IPS DF 6.9 (cell line): ENCODE results near the gene OVCA2.

Experiments
- DNase-seq: peaks from one replicate; pipeline ENCODE4 v3.0.0-alpha.2; 2013; ENCODE audit warnings: low read depth, low spot score
- H3K27ac ChIP-seq: one replicate; pipeline ENCODE4 v1.5.1; 2013; ENCODE audit warnings: low read length, control low read depth
- H3K27me3 ChIP-seq: 2 replicates; pipeline ENCODE4 v1.6.1; 2013; ENCODE audit warnings: mild to moderate bottlenecking, low read length; ENCODE audit not compliant: control insufficient read depth, insufficient read depth
- H3K36me3 ChIP-seq: 2 replicates; pipeline ENCODE4 v1.6.1; 2013; ENCODE audit warnings: low read length; ENCODE audit not compliant: control insufficient read depth, insufficient read depth
- H3K4me1 ChIP-seq: 2 replicates; pipeline ENCODE4 v1.6.1; 2013; ENCODE audit warnings: low read length; ENCODE audit not compliant: control insufficient read depth, insufficient read depth
- H3K4me3 ChIP-seq: 2 replicates; pipeline ENCODE4 v1.5.1; 2013; ENCODE audit warnings: mild to moderate bottlenecking, low read length
- H3K9me3 ChIP-seq: 2 replicates; pipeline ENCODE4 v1.6.1; 2013; ENCODE audit warnings: low read length, inconsistent platforms; ENCODE audit not compliant: control insufficient read depth, insufficient read depth
- WGBS: extraction: QIAGEN DNeasy Blood & Tissue Kit; methylation state at CpG from one replicate; pipeline ENCODE4 v1.1.7; 2013; ENCODE audit warnings: mixed read lengths, missing lambda C conversion rate; ENCODE audit not compliant: insufficient read length, insufficient coverage; 5-methylcytosine and 5-hydroxymethylcytosine counted together

The OVCA2 gene

DNA sequence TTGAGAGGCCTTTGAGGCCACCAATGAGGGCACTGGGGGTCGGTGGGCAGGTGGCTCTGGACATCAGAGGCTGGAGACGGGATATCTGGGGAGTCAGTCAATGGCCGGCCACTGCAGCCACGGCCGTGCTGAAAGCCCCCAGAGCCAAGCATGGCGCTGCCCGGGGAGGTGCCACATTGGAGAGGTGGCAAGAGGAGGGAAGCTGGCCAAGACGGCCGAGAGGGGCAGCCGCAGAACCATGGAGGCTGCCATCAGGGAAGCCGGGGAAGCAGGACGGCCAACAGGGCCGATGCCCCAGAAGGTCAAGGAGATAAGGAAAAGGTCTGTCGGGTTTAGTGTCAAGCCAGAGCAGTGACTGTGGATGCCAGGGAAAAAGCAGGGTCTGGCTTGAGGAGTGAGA lies 26.5 kb upstream of the OVCA2 start:
- Histone ChIP-seq H3K36me3 (no peaks in the 10 kb centered on the region), H3K4me3 (no peak overlapping the region), H3K4me1 (peaks cover 2% of the 10 kb centered on the region; the same call in 1 of the 2 replicates), H3K27ac (no peak overlapping the region), H3K9me3 (no peaks in the 10 kb centered on the region), H3K27me3 (peaks cover 3% of the 10 kb centered on the region; the same call in 1 of the 2 replicates)
- WGBS: no CpG with 5 or more reads among the region's 14 CpGs
- DNase-seq: no peak

DNA sequence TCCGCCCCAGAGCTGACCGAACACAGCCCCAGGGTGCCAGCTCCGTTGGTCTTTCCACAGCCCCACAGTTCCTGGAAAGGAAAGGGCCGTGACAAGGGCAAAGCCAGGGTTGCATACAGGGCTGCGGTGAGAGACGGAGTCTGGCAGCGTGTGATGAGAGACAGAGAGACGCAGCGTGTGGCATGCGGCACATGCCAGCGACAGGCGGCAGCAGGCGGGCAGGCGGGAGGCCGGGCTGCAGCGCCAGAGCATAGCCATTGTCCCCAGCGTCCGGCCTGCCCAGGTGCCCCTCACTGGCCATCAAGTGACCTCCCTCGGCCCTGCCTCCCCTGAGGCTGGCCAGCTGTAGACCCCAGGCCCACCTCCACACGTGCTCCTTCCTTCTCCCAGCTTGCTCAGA lies 25.3 kb upstream of the OVCA2 start:
- Histone ChIP-seq H3K27ac (no peak overlapping the region), H3K4me1 (peaks cover 1% of the 10 kb centered on the region; the same call in 1 of the 2 replicates), H3K27me3 (peaks cover 8% of the 10 kb centered on the region; the same call in 1 of the 2 replicates), H3K36me3 (no peaks in the 10 kb centered on the region), H3K4me3 (no peak overlapping the region), H3K9me3 (no peaks in the 10 kb centered on the region)
- no peak for DNase-seq
- WGBS: no CpG with 5 or more reads among the region's 20 CpGs

DNA sequence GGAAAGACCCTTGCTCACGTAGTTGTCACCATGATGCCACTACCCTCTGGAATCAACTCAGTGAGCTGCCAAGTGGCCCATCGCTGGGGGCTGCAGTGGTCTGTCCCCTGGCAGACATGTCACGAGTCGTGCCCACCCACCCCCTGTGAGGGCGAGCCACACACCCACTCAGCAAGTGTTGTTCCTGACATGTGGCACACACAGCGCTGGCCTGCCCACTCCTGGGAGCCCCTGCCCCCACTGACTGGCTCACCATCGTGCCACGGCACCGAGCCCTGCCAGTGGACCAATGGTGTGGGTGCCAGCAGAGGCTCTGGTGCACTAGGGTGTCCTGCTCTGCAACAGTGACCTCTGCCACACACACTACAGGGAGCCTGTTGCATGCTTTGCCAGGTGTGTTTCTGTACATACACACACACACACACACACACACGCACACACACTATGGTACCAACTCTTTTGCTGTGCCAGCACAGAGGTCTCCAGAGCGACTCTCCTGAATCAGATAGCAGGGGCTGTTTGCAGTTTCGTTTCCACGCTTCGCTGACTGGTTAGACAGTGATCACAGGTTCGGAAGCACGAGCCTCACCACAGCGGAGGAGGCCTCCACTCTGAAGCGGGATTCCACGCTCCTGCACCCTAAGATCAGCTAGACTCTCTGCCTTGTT lies 24.4 kb upstream of the OVCA2 start:
- 0 out of 2 replicates have a peak, but pooled peaks cover 1% of the 10 kb centered on the region for H3K4me1 ChIP-seq
- H3K9me3 ChIP-seq: no peaks in the 10 kb centered on the region
- no peaks in the 10 kb centered on the region for H3K36me3 ChIP-seq
- WGBS: no CpG with 5 or more reads among the region's 19 CpGs
- H3K27me3 ChIP-seq: peaks cover 10% of the 10 kb centered on the region; the same call in 1 of the 2 replicates
- H3K27ac ChIP-seq: no peak overlapping the region
- no peak overlapping the region for H3K4me3 ChIP-seq
- DNase-seq: no peak

DNA sequence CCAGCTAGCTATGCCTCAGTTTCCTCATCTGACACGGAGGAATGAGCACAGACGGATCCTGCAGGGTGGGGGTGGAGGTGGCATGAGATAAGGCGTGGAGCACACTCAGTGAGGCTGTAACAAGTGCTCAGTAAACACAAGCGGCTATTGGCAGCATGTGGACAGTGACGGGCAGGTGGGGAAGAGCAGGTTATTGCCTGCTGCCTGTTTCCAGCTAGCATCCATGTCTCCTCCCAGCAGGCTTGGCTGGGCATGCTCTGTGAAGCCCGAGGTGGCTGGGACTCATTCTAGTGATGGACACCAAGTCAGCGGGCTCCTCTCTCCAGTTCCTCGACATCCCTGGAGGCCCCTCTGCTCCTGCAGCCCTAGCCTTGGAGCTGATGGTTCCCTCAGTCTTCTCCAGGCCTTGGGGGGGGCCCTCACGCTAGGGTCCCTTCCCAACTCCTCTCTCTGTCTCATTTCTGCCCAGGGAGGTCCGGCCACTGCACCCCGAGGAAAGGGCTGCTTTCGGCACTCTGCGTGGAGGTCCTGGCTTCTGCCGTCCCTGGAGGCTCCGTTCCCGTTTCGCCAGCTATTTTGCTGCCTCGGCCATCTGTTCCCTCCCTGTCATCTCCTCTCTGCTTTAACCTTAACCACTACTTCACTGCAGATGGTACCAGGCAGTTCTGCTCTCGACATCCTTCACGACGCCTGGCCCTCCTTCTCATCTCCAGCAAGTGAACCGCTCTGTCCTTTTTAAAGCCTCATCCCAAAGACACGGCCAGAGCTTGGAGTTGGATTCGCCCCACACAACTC lies 22.9 kb upstream of the OVCA2 start:
- WGBS: no CpG with 5 or more reads among the region's 24 CpGs
- peaks cover 23% of the 10 kb centered on the region for H3K27me3 ChIP-seq

DNA sequence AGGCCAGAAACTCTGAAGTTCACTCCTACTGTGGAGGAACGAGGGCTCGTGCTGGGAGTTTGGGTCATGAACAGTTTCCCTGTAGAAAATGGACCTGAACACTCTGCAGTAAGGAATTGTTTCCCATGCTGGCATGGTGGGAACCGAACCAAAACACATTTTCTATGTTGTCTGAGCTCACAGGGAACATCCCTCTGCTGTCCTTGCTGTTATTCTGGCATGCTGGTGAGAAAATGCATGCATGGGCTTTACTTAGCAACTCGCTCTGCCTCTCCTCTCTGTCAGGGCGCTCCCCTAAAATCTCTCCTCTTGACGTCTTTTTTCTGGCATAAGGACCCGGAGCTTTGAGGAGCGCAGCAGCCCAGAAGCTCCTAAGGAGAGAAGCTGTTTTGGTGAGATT lies 22.1 kb upstream of the OVCA2 start:
- H3K27me3 ChIP-seq: peaks cover 31% of the 10 kb centered on the region
- no CpG with 5 or more reads among the region's 8 CpGs for WGBS
- DNase-seq: no peak
- no peaks in the 10 kb centered on the region for H3K9me3 ChIP-seq
- H3K4me3 ChIP-seq: no peak overlapping the region
- H3K27ac ChIP-seq: no peak overlapping the region
- H3K36me3 ChIP-seq: no peaks in the 10 kb centered on the region
- H3K4me1 ChIP-seq: peaks cover 5% of the 10 kb centered on the region; the same call in 1 of the 2 replicates

More for the DNA sequence above, 22.9 kb upstream of the OVCA2 start:
- no peak for DNase-seq
- Histone ChIP-seq H3K4me3 (no peak overlapping the region), H3K36me3 (no peaks in the 10 kb centered on the region), H3K4me1 (0 out of 2 replicates have a peak, but pooled peaks cover 1% of the 10 kb centered on the region), H3K27ac (no peak overlapping the region), H3K9me3 (no peaks in the 10 kb centered on the region)

DNA sequence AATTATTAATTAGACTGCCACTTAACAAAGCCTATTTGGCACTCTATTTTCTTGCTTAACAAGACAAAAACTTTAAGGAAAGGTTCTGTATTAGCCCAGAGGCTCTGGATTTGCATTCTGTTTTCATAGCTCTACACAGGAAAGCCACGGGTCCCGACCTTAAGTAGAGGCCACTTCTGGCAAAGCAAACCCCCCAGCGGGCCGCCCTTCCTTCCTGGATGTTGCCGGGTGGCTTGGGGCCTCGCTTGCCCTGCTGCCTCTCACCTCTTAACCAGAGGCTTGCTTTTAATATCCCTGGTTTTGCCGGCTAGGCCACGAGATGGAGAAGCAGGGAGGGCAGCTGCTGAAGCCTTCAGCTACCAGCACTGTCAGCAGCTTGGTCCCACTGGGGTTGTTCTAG lies 21.1 kb upstream of the OVCA2 start:
- no CpG with 5 or more reads among the region's 8 CpGs for WGBS
- Histone ChIP-seq H3K4me3 (no peak overlapping the region), H3K9me3 (no peaks in the 10 kb centered on the region), H3K27ac (no peak overlapping the region), H3K36me3 (no peaks in the 10 kb centered on the region; the same call in 1 of the 2 replicates), H3K4me1 (peaks cover 5% of the 10 kb centered on the region; the same call in 1 of the 2 replicates), H3K27me3 (peaks cover 41% of the 10 kb centered on the region)
- DNase-seq: no peak

DNA sequence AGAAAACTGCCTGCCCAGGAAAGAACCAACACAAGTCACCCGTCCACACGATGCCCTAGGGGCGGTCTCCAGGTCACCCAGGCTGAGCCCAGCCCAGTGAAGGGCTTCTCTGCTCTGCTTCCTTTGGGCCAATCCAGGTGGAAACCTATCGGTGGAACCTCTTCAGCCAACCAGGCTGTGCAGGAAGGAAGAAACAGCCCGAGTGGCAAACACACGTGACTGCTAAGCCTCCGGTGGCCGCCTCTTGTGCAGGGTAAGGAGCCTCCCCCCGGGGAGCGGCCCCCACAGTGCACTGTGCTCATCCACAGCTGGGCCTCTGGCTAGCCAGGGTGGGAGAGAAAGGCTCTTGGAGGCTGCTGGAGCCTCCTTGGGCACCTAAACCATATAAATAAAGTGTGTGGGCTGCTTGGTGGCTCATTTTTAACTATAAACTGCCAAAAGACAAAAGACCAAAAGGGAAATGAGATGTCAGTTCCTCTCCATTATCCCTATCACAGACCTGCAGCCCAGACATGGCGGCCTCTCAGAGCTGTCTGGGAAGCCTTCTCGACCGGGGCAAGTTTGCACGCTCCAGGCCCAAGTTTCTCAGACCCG lies 19.1 kb upstream of the OVCA2 start:
- Histone ChIP-seq H3K9me3 (no peaks in the 10 kb centered on the region), H3K27me3 (peaks cover 58% of the 10 kb centered on the region), H3K4me1 (peaks cover 3% of the 10 kb centered on the region), H3K4me3 (no peak overlapping the region), H3K27ac (no peak overlapping the region), H3K36me3 (no peaks in the 10 kb centered on the region; the same call in 1 of the 2 replicates)
- DNase-seq: no peak
- no CpG with 5 or more reads among the region's 15 CpGs for whole genome bisulfite sequencing

DNA sequence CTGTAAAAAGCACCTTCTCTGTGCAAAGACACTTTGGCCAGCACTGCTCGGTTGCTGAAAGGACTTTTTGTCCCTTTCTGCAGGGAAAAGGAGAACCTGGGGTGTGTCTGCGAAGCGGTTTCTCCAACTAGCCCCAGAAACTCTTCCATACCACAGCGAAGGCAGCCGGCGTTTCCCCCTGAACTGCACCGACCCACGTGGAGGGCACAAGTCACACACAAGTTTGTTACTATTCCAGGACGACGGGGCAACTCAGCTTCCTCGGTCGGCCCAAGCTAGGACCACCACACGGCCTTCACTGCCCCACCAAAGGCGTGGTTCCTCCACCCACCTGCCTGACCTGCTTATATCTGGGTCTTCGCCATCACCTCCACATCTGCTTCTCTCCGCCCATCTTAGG lies 18.6 kb upstream of the OVCA2 start:
- H3K4me1 ChIP-seq: peaks cover 3% of the 10 kb centered on the region
- no peak for DNase-seq
- H3K4me3 ChIP-seq: no peak overlapping the region
- no peaks in the 10 kb centered on the region for H3K9me3 ChIP-seq
- WGBS: no CpG with 5 or more reads among the region's 16 CpGs
- peaks cover 63% of the 10 kb centered on the region for H3K27me3 ChIP-seq
- no peaks in the 10 kb centered on the region; the same call in 1 of the 2 replicates for H3K36me3 ChIP-seq
- H3K27ac ChIP-seq: no peak overlapping the region

DNA sequence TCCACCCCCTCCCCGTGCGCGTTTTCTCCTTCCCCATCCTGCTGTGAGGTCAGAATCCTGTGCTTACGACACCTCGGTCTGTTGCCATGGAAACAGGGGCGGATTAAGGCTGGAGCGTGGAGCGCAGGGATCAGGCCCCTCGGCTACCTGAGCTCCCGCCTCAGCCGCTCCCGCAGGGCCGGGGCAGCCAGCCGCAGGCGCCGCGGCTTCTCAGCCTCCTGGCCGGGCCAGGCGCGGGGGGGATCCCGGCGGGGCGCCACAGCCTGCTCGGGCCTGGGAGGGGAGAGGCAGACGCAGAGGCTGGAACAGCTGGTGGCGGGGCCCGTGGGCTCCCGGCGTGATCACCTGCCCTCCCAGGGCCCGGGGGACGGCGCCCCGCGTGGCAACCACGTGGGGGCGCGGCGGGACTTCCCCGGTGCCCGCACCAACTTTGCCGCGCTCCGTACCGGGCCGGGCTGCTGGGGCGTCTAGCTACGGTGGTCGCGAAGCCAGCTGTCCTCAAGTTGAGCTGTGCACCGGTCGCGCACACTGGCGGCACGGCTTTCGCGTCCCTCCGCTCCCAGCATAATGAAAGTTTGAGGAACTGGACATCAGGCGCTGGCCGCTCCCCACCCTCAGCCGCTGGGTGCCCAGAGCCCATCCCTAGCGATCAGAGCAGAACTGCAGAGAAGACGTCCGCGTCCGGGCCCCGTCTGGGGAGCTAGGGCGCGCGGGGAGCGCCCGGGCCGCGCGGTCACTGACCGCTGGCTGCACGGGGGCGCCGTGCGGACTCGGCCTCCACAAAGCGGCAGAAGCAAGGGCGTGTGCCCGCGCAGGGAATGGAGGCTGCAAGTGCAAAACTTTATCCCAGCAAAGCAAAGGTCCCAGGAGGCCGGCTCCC lies 17.9 kb upstream of the OVCA2 start:
- Histone ChIP-seq H3K36me3 (no peaks in the 10 kb centered on the region; the same call in 1 of the 2 replicates), H3K27ac (no peak overlapping the region), H3K9me3 (no peaks in the 10 kb centered on the region), H3K4me3 (peak overlapping the region; percentile 29; the same call in 1 of the 2 replicates), H3K27me3 (peaks cover 70% of the 10 kb centered on the region), H3K4me1 (peaks cover 3% of the 10 kb centered on the region)
- peak; percentile 77 for DNase-seq
- no CpG with 5 or more reads among the region's 85 CpGs for WGBS
